GM18498 (cell line): ENCODE measurements around the gene RDM1.

Experiments
- ATAC-seq: cut with Tn5 transposase; IDR thresholded peaks from one replicate; pipeline ENCODE4 v1.9.1; 2021; ENCODE audit warnings: mild to moderate bottlenecking, moderate library complexity; ENCODE audit not compliant: unreplicated experiment

Gene RDM1

GRCh38 chr17:35875072-35875799 is 55.3 kb downstream of the RDM1 start:
- ATAC-seq, result peak; percentile 40

DNA sequence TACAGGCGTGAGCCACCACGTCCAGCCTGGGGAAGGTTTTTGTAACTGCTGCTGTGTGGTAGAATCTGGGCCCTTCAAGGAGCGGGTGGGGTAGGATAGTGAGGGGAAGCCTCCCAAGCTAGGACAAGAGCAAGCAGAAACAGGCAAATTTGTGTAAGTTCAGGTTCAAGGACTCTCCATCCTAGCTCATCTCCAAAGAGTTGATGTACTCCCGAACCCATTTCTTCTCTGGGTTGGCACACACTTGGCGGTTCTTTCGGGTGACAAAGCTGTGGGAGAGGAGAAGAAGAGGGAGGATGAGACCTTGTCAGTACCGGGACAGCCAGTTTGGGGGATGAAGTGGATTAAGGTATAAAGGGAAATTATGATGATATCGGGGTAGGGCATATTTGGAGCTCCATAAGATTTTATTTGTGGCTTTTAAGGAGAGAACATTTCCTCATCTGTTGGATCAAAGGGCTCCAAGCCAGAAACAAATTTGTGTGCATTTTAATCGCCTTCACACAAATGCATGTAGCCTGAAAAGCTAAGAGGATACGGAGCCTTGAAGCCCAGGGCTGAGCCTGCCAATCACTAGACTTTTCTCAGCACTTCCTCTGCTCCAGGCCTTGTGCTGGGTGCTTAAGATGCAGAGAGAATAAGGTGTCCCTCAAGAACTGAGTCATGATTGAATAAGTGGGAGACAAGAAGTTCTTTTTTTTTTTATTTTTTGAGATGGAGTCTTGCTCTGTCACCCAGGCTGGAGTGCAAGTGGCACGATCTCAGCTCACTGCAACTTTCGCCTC is 58.2 kb downstream of the RDM1 start:
- ATAC-seq, result no peak

- no peak for ATAC-seq
Observed at GRCh38 chr17:35870906-35871819, 59.4 kb downstream of the RDM1 start.

DNA sequence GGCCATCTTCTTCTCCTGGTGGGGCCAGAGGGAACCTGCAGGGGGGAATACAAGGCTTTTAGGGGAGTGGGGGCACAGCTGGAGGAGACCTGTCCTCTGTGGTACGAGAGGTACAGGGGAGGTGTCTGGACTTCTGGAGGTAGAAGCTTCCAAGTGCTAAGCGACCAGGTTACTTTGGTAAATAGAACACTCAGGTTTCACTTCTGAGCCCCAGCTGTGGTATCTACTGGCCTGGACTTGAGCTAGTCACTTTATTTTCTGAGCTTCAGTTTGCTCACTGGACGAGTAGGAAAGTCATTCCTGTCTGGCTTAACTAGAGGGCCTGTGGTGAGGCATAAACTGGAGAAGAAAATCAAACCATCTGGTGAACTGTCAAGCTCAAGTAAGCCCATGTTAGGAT is 61.8 kb downstream of the RDM1 start, which contains the start of gene HEATR9:
Gene HEATR9 (minus strand): TSS at position 155 of the 400 bp plus-strand sequence. CDS start 149 bp downstream, at position 6.
- ATAC-seq, result no peak
